Measurements from ENCODE around the gene ZNF593OS.

The ZNF593OS gene

DNA sequence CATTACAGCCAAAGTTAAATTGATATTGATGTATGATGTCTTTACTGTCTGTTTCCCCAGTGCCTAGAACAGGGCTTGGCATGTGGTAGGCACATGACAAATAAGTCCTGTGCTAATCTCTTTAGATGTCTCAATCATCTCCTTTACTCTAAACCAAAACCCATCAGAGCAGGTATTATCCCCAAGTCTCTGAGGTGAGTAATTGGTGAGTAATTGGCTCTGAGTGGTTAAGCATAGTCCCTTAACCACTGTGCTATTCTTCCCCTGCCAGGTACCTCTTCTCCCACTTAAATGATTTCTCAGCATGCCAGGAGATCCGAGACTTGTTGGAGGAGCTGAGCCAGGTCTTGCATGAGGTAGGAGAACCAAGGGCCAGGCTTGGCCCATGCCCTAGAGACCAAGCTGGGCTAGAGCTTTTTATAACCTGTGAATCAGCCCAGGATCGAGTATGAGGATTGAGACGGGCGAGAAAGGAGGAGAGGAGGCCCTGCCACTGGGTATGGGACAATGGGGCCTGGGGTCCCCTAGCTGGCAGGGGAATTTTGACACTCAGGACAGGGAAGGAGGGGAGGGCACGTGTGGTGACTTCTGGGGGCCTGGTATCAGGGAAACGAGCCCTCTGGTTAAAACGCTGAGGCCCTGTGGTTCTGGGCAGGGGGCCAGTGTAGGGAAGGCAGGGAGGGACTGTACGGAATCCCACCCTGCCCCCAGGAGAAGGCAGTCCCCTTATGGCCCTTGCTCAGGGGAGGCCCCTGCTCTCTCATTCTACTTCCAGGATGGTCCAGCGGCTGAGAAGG, 10.2 kb upstream of the ZNF593OS start:
- TF ChIP-seq SIN3A (IDR thresholded peaks at IDR 0.05; ENCODE audit: borderline replicate concordance, insufficient read depth, low read length) (no peak), POLR2AphosphoS5 (IDR thresholded peaks at IDR 0.05; ENCODE audit: low read depth, low read length) (no peak), TAF1 (IDR thresholded peaks at IDR 0.05; ENCODE audit: borderline replicate concordance, insufficient read depth, low read length) (no peak), FOXP2 (optimal IDR thresholded peaks at IDR 0.05; ENCODE audit: borderline replicate concordance, extremely low read depth, extremely low read length, insufficient read depth) (no peak)
- TF ChIP-seq, protein P1, sequence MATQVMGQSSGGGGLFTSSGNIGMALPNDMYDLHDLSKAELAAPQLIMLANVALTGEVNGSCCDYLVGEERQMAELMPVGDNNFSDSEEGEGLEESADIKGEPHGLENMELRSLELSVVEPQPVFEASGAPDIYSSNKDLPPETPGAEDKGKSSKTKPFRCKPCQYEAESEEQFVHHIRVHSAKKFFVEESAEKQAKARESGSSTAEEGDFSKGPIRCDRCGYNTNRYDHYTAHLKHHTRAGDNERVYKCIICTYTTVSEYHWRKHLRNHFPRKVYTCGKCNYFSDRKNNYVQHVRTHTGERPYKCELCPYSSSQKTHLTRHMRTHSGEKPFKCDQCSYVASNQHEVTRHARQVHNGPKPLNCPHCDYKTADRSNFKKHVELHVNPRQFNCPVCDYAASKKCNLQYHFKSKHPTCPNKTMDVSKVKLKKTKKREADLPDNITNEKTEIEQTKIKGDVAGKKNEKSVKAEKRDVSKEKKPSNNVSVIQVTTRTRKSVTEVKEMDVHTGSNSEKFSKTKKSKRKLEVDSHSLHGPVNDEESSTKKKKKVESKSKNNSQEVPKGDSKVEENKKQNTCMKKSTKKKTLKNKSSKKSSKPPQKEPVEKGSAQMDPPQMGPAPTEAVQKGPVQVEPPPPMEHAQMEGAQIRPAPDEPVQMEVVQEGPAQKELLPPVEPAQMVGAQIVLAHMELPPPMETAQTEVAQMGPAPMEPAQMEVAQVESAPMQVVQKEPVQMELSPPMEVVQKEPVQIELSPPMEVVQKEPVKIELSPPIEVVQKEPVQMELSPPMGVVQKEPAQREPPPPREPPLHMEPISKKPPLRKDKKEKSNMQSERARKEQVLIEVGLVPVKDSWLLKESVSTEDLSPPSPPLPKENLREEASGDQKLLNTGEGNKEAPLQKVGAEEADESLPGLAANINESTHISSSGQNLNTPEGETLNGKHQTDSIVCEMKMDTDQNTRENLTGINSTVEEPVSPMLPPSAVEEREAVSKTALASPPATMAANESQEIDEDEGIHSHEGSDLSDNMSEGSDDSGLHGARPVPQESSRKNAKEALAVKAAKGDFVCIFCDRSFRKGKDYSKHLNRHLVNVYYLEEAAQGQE (IDR thresholded peaks at IDR 0.05; ENCODE audit: insufficient read depth in 1 of 2, low read depth in 2 of 2, low read length in 2 of 2): no peak

DNA sequence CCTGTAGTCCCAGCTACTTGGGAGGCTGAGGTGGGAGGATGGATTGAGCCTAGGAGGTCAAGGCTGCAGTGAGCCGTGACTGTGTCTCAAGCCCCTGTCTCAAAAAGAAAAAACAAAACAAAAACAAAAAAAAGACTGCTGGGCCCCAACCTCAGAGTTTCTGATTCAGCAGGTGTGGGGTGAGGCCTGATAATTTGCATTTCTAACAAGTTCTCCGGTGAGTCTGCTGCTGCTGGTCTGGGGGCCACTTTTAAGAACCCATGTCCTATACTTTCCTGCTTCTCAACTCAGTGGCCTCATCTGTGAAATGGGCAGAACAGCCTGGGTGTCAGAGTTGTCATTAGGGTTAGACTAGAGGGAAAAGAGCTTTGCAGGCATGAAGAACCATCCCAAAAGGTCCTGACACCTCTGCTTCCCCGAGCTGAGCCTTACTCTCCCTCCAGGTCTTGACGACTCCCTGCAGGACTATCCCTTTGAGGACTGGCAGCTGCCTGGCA, 8.4 kb upstream of the ZNF593OS start:
- no peak for TF ChIP-seq TAF1 (IDR thresholded peaks at IDR 0.05; ENCODE audit: borderline replicate concordance, insufficient read depth, low read length)
- TF ChIP-seq POLR2AphosphoS5 (IDR thresholded peaks at IDR 0.05; ENCODE audit: low read depth, low read length): no peak
- no peak for TF ChIP-seq FOXP2 (optimal IDR thresholded peaks at IDR 0.05; ENCODE audit: borderline replicate concordance, extremely low read depth, extremely low read length, insufficient read depth)
- TF ChIP-seq, protein P1 (IDR thresholded peaks at IDR 0.05; ENCODE audit: insufficient read depth in 1 of 2, low read depth in 2 of 2, low read length in 2 of 2): no peak
- no peak for TF ChIP-seq SIN3A (IDR thresholded peaks at IDR 0.05; ENCODE audit: borderline replicate concordance, insufficient read depth, low read length)

DNA sequence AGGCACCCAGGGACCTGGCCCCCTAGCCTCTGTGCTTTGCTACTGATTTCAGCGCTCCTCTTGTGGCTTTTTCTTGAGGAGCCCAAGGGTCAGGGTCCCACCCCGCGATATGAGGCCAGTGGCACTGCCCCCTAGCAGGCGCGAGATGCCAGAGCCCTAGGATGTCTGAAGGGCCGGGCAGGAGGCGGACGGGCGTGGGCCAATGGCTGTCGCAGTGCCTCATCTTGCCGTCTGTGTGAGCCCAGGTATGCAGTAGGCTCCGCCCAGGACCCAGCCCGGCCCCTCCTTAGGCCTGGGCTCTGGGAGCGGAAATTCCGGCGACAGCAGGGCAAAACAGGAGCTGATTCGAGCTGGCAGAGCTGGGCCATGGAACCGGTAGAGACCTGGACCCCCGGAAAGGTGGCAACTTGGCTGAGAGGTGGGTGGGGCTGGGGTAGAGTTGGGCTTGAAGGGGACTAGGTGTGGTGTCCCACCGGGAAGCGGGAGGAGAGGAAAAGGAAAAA, 5.6 kb upstream of the ZNF593OS start, which contains the start of gene CNKSR1:
Gene CNKSR1 (plus strand): TSS at position 310 of the 503 bp plus-strand sequence. CDS start 57 bp downstream, at position 367.
- TF ChIP-seq SIN3A (IDR thresholded peaks at IDR 0.05; ENCODE audit: borderline replicate concordance, insufficient read depth, low read length): no peak
- TF ChIP-seq, protein P1 (IDR thresholded peaks at IDR 0.05; ENCODE audit: insufficient read depth in 1 of 2, low read depth in 2 of 2, low read length in 2 of 2): no peak
- no peak for TF ChIP-seq TAF1 (IDR thresholded peaks at IDR 0.05; ENCODE audit: borderline replicate concordance, insufficient read depth, low read length)
- TF ChIP-seq POLR2AphosphoS5 (IDR thresholded peaks at IDR 0.05; ENCODE audit: low read depth, low read length): no peak
- TF ChIP-seq FOXP2 (optimal IDR thresholded peaks at IDR 0.05; ENCODE audit: borderline replicate concordance, extremely low read depth, extremely low read length, insufficient read depth): no peak

DNA sequence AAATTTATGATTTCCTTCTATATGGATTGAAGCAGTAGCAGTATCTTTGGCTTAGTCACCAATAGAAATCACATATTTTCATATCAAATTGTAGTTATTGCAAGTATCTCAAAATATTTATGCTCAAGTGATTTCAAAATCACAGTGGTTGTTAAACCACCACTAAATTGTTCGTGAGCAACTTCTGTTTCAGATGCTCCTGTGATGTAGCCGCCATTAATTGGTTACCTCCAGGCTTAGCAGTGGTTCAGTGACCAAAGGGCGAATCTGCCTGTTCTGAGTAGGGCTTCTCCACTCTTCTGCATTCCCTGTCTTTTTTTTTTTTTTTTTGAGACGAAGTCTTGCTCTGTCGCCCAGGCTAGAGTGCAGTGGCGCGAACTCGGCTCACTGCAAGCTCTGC, 3.7 kb upstream of the ZNF593OS start:
- TF ChIP-seq SIN3A (IDR thresholded peaks at IDR 0.05; ENCODE audit: borderline replicate concordance, insufficient read depth, low read length): no peak
- no peak for TF ChIP-seq TAF1 (IDR thresholded peaks at IDR 0.05; ENCODE audit: borderline replicate concordance, insufficient read depth, low read length)
- TF ChIP-seq FOXP2 (optimal IDR thresholded peaks at IDR 0.05; ENCODE audit: borderline replicate concordance, extremely low read depth, extremely low read length, insufficient read depth): no peak
- no peak for TF ChIP-seq POLR2AphosphoS5 (IDR thresholded peaks at IDR 0.05; ENCODE audit: low read depth, low read length)
- TF ChIP-seq, protein P1 (IDR thresholded peaks at IDR 0.05; ENCODE audit: insufficient read depth in 1 of 2, low read depth in 2 of 2, low read length in 2 of 2): no peak
